C1 segment of cervical spinal cord (tissue), 14 donors: ENCODE measurements around the gene HMCN1.
A peak's percentile ranks its signal among the peaks of the same experiment; 100 is the strongest.

Experiments used
- DNase-seq, 14 donors: peaks; one replicate each; lab custom pipeline; 2025; lab: John Stamatoyannopoulos, UW

HMCN1 gene

DNA sequence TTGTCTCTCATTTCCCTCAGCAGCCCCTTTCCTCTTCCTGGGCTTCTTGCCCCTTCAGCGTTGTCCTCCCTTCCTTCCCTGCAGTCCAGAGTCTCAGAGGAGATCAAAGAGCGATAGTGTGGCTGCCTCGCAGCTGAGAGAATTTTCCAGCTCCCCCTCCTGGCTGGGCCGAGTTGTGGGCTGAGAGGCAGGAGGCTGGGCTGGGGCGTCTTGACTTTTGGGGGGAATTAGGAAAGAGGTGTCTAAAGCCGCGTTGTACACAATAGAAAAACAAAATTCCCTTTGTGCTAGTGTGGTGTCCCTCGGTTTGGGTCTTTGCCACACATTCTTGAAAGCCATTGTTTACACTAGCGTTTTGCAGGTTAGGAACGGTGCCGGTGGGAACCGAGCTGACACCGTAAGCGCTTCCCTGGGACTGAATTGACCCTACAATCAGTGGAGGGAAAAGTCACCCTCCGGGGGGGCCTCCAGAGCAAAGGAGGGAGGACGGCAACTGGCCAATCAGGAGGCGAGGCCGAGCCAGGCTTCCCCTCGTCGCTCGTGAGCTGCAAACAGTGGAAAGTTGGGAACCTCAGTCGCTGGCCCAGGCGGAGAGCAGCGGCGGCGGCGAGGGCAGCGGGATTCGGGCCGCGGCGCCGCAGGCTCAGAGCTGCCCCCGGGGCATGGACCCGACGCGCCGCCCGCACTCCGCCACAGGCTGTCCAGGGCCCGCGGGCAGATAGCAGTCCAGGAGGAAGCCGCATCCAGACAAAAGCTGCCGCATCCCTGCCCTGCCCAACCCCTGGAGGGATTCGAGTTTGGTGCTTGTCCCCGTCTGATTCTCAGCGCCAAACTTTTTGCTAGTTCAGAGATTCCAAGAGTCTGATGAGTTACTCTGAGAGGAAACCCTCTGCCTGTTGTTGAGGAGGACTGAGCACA is at the start of gene HMCN1:
Gene HMCN1, plus strand, starts transcription at position 574 of the 918 bp plus-strand sequence. CDS start 389 bp downstream, outside the sequence.
- peak in 10 of 14 donors; percentile 3 to 49 (median 23) for DNase-seq

DNA sequence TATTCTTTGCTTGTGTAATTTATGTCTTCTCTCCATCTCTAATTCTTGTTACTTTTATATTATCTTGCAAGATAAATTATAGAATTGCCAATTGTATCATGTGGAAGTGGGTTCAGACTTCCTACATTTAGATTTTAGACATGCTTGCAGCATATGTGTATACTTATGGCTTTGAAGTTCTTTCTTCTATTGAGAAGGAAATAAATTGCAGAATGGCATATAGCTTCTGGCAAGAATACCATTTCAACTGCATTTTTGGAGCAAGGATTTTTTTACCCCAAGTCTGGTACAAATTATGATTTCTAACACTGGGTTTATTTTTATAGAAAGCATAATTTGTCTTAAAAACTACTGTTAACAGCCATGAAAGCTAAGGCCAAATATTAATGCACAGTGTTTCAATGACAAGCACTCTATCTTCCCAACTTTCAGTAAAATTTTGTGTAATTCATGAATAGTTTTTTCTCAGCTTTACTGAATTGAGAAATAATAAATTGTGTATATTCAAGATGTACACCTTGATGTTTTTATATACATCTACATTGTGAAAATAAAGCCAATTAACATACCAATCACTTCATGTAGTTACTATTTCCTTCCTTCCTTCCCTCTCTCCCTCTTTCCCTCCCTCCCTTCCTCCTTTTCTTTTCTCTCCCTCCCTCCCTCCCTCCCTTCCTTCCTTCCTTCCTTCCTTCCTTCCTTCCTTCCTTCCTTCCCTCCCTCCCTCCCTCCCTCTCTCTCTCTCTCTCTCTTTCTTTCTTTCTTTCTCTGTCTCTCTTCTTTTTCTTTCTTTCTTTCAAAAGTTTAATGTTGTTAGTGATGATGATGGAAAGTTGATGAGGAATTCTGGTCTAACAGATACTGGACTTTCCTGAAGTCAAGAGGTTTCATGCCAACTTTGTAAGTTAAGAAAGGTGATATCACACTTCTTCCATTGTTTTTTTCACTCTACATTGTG is 47.1 kb upstream of the HMCN1 start:
- DNase-seq, result no peak

DNA sequence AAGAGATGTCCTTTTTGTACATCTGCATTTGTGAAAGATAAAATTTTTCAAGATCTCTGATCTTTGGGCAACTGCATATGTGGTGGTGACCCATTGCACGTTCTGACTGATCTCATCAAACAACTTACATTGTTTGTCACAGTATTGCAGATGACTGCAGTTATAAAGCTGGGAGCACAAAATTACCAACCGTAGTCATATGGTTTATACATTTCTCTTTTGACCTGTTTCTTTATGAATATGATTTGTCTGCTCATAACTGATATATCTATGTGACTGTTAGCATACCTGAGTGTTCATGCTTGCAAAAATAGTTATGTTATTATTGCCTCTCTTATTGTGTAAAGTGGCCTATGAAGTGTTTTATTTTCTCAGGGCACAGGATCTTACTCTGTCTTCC is 43.7 kb upstream of the HMCN1 start:
- DNase-seq, result no peak

DNA sequence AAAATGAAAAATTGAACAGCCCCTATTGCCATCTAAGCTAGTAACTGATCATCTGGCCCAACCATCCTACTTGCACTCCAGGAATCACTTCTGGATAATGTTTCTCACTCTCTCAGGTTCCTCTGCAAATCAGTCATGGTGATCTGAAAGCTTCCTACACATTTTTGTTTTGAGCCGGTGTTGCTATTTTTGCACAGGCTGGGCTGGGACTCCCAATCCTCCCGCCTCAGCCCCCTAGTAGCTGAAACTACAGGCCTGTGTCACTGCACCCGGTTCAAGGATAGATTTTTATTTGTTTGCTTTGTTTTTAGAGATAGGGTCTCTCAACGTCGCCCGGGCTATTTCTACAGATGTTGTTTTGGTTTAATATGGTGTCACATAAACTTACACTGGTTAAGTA is 40.5 kb upstream of the HMCN1 start:
- DNase-seq, result no peak

DNA sequence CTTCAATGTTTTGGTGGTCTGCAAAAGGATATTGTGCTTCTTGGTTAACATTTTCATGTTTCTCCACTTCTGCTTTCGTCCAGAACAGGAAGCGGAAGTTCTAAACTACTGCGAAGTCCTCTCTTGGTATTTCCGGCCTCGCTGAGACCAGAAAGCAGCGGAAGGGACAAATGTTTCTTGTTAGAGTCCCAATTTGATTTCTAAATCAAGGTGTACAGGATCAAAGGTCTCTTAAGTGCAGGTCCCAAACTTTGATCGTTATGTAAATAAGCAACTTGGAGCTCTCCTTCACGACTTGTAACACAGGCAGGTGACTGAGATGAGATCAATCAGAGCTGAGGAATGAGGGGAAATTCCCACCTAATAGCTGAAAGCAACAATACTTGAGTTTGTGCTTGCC is 40.1 kb upstream of the HMCN1 start:
- DNase-seq, result peak in 2 of 14 donors; percentile 1 to 24

DNA sequence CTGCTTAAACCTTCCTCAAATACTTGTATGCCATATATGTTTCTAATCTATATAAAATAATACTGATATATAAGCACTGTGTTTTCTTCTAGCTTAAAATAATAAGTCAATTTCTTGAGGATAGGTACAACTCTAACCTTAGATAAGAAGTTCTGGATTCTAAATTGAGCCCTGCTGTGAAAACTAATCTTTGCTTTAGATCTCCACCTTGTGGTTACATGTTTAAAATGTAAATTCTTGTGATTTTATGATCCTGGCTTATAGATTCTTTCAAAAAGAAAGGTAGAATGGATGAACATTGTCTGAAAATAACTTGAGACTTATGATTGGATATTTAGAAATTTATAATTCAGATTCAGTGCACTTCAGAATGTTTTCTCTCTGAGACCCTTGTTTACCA is 38.9 kb upstream of the HMCN1 start:
- no peak for DNase-seq

DNA sequence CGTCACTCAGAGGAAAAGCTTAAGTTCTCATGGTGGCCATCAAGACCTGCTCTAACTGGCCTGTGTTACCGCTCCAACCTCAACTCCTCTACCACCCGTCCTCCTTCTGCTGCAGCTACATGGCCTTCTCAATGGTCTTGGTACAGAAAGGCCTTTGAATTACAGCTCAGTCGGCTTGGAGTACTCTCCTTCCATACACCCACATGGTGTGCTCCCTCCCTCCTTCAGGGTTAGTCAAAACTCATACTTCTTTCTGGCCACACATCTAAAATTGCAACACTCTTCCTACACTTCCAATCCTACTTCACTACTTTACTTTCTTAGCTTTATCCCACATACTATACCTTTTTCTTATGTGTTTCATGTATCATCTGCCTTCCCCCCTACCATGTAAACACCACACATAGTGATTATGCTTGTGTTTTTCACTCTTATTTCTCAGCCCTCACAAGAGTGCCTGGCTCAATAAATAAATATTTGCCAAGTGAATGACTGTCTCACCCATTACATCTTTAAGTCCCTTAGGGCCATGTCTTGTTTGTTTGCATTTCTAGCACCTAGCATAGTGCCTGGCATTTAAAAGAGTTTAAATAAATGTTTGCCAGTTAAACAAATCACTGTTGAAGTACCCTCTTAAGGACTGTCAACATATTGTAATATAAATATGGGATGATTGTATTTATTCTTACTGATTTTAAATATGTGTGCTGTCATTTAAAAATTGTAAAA is 37.6 kb upstream of the HMCN1 start:
- no peak for DNase-seq

DNA sequence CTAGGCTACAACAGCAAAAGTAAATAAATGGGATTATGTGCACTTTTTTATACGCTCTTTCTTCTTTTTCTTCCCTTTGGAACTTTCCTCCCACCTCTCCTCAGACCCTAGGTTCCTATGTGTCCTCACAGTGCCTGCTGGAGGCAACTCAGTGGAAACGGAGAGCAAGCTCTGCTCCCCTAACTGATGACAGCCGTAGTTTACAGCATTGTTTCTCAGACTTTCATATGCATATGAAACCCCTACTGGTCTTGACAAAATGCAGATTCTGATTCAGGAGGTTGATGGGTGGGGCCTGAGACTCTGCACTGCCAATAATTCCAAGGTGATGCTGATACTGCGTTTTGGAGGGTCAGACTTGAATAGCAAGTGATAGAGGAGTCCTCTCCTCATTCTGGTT is 34.3 kb upstream of the HMCN1 start:
- DNase-seq, result no peak

DNA sequence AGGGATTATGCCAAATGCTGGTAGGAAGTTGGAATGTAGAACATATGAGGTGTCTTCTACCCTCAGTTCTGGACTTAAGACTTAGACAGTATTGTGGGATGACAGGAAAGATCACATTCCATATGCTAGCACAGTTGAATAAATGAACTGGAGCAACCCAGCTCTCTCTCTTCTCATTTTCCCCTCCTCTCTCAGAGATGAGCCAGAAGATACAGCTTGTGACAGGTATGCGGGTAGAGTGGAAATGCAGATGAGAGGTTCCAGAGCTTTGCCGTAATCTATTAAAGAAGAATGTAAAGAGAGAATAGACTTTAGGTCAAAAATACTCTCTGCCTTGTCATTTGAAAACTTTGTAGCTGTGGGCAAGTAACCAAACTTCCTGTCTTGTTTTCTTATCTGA is 32.5 kb upstream of the HMCN1 start:
- DNase-seq, result no peak

DNA sequence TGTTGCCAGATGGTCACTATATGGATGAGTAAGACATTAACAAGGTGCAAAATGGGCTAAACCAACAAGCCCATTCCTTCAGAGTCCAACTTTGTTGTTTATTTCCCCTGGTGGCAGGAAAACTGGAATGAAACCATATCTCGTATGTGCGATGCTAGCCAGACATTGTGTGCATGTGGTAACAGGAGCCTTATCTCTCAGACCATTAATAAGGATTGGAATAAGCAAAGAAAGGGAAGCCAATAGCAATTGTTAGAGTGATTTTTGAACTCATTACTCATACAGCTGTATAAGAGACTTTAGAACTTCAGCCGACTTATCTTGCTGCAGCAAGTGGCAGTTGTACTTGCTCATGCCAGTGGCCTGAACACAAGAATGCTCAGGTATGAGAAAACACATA is 30.0 kb upstream of the HMCN1 start:
- DNase-seq, result no peak

DNA sequence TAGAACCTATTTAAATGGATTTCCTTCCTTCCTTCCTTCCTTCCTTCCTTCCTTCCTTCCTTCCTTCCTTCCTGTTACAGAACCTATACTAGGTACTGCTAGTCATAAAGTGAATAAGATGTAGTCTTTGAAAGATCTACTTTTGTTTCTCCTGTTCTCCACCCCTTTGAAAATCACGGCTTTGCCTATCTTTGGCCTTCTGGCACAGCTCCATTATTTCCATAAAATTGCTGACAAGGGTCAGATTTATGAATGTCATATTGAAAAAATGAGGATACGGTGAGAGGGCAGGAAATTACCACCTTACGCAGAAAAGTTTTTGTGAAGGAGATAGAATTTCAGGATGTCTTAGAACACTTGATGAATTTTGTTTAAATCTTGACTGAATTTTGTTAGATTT is 18.1 kb upstream of the HMCN1 start:
- no peak for DNase-seq

DNA sequence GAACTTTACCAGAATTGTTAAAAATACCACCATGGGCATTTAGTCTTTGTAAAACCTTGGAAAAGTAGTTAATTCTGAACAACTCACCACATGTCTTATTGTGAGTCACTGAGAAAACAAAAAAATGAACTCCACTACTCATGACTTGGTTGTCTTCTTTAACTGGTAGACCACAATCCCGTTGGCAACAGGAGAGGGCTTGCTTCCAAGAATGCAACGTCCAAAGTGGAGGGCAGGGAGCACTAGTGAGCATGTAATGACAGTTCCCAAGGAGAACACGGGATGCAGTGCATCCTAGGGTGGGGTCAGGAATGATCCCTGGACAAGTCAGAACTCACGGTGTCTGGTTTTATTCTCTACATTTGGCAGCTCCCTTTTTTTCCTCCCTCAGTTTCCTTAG is 15.2 kb upstream of the HMCN1 start:
- no peak for DNase-seq

DNA sequence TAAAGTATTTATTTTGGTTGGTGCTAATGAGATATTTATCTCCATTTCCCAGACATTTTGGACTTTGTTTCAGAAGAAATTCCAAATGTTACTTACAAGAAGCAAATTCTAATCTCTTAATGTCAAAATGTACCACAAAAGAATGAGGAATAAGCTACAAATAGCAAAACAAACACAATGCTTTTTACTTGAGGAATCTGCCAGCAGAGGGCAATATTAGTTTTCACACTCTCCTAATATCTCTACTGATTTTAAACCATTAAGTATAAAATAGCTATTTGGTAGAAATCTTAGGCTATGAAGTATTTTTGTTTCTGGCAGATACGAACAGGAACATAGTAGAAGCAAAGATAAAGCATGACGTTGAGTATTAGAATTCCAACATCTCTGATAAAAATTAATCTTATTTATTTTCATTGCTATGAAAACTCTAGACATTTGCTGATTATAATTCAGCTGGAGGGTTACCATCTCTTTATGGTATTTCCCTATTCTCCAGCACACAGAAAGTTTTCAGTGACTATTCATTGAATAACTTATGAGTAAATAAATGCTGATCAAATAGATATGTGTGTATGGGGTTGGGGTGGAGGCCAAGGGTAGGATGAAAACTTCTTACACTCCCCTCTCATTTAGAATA is 13.4 kb upstream of the HMCN1 start:
- DNase-seq, result no peak

DNA sequence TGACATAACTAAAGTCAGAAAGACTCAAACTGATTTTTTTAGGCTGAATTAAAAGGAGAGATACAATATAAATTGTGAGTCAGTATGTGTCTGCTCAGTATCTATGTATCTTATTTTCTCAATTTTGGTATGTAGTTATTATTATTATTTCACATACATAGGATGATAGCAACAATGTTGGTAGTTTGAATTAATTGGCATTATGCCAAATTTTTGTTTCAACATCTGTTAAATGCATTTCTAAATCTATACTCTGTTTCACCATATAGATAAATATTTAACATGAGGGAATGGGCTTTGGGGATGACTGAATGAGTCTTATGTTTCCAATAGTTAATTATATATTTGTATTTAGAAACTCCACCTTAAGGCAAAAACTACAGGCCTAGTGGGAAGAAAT is 12.6 kb upstream of the HMCN1 start:
- DNase-seq, result no peak

DNA sequence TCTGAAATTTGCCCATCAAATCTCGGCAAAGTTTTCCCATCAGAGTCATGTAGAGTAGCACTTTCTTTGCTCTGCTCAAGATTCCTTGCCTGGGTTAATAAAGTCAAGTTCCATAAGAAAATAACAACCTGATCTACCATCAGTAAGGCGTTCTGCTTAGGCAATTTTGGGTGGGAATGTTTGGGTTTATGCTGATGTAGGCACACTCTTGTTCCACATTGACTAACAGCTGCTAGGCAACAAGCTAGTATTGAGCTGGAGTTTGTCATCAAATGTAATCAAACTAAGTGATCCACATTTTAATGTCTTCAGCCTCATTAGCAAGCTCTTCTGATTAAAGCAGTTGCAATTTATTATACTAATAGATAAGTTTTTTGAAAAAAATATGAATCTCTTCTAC is 12.1 kb upstream of the HMCN1 start:
- no peak for DNase-seq

DNA sequence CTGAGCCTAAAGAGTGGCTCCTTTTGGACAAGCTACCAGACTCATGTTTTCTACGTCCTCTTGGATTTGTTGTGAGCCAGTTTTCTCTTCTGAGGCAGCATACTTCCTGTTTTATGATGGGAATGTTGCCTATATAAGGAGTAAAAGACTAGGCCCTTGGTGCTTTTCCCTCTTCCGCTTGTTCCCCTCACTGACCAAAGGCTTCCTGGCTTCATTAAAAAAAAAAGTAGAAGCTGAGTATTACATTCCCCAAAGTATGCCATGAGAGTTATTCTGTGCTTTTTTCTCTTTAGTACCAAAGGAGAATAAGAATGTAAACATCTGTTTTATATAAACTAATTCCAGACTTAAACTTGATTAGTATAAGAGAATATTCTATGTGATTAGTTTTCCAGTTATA is 6.5 kb upstream of the HMCN1 start:
- DNase-seq, result no peak

DNA sequence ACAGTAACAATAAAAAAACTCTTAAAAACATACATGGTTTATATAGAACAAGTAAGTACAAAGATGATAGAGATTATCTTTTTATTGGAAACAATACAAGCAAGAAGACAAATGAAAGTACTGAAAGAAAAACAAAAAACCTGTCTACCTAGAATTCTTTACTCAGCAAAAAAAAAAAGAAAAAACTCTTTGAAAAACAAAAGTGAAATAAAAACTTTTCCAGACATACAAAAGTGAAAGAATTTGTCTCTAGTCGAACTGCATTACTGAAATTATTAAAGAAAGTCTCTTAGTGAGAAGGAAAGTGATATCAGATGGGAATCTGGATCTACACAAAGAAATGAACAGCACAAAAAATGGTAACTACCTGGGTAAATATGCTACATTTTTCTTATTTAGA is 2.7 kb upstream of the HMCN1 start:
- DNase-seq, result no peak

DNA sequence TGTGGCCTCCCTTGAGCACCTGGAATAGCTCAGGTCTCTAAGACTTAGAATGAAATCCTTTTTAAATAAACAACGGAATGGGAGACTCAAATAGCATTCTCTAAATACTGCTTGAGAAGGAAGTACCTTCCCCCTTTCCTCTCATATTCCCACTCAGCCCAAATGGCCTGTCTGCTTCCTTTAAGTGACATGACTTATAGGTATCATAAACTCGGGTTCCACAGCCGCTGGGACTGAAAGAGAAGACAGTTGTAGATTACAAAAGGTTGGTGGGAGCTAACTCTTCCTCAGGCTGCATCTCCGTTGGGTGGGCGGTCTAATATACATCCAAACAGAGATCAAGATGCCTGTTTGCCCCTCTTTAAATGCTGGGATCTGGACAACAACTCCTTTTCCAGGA is 1.2 kb upstream of the HMCN1 start:
- DNase-seq, result no peak

DNA sequence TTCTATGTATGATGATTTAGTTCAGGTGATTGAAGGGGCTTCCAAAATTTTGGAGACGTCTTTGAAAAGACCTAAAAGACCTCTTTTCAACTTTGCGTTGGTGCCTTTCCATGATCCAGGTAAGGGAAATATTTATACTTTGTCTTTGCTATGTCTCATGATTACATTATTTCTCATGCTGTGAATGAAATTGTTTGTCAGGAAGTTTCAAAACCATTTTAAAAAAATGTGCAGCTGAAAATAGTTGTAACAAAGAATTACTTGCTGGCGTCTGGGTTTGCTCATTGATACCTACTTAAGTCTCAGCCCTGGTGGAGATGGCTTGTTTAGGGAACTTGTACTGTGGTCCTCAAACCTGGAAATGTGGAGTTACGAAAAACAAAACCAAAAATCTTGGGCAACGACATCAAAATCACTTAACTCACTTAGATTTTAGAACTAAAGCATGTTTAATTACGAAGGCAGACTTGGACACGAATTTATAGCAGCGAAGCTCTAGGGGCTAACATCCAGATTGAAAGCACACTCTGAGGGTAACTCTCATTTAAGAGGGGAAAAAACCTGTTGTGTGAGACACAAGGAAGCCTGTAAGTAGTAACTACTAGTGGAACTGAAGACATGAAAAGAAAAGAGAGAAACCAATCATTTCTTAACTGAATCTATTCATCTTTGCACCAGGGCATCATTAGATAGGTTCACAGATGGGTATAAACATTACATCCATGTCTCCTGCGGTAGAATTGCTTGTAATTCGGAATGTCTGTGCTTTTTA is 924 bp downstream of the HMCN1 start:
- no peak for DNase-seq

DNA sequence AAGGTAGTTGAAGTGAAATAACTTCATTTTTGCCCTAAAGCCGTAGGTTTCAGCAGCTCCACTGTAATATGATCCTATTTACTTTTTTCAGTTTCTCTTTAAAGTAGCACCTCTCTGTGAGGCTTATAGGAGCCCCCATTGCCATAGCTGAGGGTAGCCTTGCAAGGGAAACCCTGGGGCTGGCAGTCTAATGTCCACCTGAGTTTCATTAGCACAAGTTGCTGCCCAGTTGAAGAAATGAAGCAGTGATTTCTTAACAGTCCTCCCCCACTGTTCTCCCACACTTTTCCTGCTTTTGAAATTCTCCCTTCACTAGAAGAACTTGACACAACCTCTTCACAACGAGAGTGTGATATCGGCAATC is 1.5 kb downstream of the HMCN1 start:
- DNase-seq, result no peak

DNA sequence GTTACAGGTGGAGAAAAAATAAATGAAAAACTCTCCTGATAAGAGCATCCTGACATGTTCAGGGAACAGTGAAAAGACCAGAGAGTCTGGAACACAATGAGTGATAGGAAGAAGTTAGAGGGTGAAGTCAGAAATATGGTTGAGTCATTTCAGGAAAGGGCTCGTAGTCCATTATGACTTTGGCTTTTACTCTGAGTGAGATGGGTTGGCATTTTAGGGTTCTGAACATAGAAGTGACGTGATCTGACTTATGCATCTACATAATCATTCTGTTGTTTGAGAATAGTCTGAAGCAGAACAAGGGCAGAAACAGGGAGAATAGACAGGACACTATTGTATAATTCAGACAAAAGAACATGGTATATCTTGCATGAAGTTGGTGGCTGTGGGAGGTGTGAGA is 5.8 kb downstream of the HMCN1 start:
- DNase-seq, result no peak
